ENCODE measurements around the gene CENPT. TPM values are rescaled to one million over a fixed set of nuclear protein-coding genes. Genes with fewer than 3 reads are reported as not detected.
A peak's percentile ranks its signal among the peaks of the same experiment; 100 is the strongest.

CENPT gene
- total and polyA plus RNA-seq, 2 of the 13 experiments (the other 11 are each of a cell fraction or from before 2014, with no cell fraction given) = 40.9 to 43.3 TPM

DNA sequence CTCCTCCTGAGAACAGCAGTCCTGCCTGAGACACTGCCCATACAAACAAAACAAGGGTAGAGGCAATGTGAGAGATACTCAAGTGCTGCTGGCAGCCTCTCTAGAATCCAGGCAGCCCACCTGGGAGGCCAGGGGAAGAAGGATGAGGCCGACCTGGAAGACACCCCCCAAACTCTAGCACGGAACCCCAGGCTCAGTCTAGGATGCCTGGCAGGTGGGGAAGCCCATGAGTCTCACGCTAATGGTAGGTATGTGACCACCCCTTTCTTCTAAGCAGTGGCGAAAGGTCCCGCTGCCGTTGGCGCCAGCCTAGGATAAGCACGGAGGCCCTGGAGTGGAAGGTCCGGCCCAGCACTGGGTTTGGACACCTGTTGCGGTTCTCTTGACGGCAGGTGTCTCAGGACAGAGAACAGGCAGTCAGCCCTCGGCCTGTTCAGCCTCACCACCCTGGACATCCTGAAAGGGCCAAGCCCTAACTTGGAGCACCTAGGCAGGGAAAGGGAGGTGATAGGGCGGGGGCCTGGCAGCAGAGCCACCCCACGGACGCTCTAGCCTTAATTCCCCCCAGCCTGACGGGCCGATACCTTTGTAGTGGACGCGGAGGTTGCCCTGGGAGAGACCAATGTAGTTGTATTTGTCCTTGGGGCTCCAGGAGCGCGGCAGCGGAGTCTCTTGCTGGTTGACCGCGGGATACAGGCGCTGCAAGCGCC is 41.6 kb downstream of the CENPT start (continued):
- TF ChIP-seq, protein P1, sequence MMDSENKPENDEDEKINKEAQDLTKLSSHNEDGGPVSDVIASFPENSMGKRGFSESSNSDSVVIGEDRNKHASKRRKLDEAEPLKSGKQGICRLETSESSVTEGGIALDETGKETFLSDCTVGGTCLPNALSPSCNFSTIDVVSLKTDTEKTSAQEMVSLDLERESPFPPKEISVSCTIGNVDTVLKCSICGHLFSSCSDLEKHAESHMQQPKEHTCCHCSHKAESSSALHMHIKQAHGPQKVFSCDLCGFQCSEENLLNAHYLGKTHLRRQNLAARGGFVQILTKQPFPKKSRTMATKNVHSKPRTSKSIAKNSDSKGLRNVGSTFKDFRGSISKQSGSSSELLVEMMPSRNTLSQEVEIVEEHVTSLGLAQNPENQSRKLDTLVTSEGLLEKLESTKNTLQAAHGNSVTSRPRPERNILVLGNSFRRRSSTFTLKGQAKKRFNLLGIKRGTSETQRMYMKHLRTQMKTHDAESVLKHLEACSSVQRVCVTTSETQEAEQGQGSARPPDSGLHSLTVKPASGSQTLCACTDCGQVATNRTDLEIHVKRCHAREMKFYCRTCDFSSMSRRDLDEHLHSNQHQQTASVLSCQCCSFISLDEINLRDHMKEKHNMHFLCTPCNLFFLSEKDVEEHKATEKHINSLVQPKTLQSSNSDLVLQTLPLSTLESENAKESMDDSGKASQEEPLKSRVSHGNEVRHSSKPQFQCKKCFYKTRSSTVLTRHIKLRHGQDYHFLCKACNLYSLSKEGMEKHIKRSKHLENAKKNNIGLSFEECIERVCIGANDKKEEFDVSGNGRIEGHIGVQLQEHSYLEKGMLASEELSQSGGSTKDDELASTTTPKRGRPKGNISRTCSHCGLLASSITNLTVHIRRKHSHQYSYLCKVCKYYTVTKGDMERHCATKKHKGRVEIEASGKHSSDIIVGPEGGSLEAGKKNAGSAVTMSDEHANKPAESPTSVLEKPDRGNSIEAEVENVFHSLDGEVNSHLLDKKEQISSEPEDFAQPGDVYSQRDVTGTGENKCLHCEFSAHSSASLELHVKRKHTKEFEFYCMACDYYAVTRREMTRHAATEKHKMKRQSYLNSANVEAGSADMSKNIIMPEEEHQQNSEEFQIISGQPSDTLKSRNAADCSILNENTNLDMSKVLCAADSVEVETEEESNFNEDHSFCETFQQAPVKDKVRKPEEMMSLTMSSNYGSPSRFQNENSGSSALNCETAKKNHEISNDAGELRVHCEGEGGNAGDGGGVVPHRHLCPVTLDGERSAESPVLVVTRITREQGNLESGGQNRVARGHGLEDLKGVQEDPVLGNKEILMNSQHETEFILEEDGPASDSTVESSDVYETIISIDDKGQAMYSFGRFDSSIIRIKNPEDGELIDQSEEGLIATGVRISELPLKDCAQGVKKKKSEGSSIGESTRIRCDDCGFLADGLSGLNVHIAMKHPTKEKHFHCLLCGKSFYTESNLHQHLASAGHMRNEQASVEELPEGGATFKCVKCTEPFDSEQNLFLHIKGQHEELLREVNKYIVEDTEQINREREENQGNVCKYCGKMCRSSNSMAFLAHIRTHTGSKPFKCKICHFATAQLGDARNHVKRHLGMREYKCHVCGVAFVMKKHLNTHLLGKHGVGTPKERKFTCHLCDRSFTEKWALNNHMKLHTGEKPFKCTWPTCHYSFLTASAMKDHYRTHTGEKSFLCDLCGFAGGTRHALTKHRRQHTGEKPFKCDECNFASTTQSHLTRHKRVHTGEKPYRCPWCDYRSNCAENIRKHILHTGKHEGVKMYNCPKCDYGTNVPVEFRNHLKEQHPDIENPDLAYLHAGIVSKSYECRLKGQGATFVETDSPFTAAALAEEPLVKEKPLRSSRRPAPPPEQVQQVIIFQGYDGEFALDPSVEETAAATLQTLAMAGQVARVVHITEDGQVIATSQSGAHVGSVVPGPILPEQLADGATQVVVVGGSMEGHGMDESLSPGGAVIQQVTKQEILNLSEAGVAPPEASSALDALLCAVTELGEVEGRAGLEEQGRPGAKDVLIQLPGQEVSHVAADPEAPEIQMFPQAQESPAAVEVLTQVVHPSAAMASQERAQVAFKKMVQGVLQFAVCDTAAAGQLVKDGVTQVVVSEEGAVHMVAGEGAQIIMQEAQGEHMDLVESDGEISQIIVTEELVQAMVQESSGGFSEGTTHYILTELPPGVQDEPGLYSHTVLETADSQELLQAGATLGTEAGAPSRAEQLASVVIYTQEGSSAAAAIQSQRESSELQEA (CRISPR knock-in tag; IDR thresholded peaks at IDR 0.05; ENCODE audit: not compliant biosample characterization) = peak; percentile 31
- peak; percentile 39; the same call in 1 of the 2 replicates for TF ChIP-seq ZNF3 (CRISPR knock-in tag; IDR thresholded peaks at IDR 0.05)
- TF ChIP-seq, protein P2, sequence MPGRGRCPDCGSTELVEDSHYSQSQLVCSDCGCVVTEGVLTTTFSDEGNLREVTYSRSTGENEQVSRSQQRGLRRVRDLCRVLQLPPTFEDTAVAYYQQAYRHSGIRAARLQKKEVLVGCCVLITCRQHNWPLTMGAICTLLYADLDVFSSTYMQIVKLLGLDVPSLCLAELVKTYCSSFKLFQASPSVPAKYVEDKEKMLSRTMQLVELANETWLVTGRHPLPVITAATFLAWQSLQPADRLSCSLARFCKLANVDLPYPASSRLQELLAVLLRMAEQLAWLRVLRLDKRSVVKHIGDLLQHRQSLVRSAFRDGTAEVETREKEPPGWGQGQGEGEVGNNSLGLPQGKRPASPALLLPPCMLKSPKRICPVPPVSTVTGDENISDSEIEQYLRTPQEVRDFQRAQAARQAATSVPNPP (CRISPR knock-in tag; IDR thresholded peaks at IDR 0.05) = no peak
- TF ChIP-seq GATAD2A (CRISPR knock-in tag; IDR thresholded peaks at IDR 0.05) = 0 out of 2 replicates have a peak, but pooled peaks have one; percentile 4
- TF ChIP-seq ZNF883 (CRISPR knock-in tag; IDR thresholded peaks at IDR 0.05; ENCODE audit: not compliant biosample characterization) = peak; percentile 71
- TF ChIP-seq ZNF598 (CRISPR knock-in tag; IDR thresholded peaks at IDR 0.05; ENCODE audit: borderline replicate concordance) = peak; percentile 77; the same call in 1 of the 2 replicates
- peak; percentile 40; the same call in 1 of the 2 replicates for TF ChIP-seq ZFP37 (CRISPR knock-in tag; IDR thresholded peaks at IDR 0.05; ENCODE audit: borderline replicate concordance)
- 0 out of 2 replicates have a peak, but pooled peaks have one; percentile 9 for TF ChIP-seq TBP (CRISPR knock-in tag; IDR thresholded peaks at IDR 0.05)
- peak; percentile 14; the same call in 1 of the 2 replicates for TF ChIP-seq ZNF619 (CRISPR knock-in tag; IDR thresholded peaks at IDR 0.05)
- no peak for TF ChIP-seq FOXA1 (IDR thresholded peaks at IDR 0.05)
- no peak for TF ChIP-seq FOXA1 (CRISPR knock-in tag; IDR thresholded peaks at IDR 0.05)
- TF ChIP-seq ZC3H13 (CRISPR knock-in tag; IDR thresholded peaks at IDR 0.05) = peak; percentile 62; the same call in 1 of the 2 replicates
- peak; percentile 34 for TF ChIP-seq ZNF781 (CRISPR knock-in tag; IDR thresholded peaks at IDR 0.05; ENCODE audit: borderline replicate concordance, not compliant biosample characterization)
- TF ChIP-seq NFE2L1 (CRISPR knock-in tag; IDR thresholded peaks at IDR 0.05; ENCODE audit: borderline replicate concordance) = 0 out of 2 replicates have a peak, but pooled peaks have one; percentile 36
- TF ChIP-seq ZBTB7A (CRISPR knock-in tag; IDR thresholded peaks at IDR 0.05) = peak; percentile 45; the same call in 1 of the 2 replicates
- no peak for TF ChIP-seq CEBPG (CRISPR knock-in tag; IDR thresholded peaks at IDR 0.05)
- peak; percentile 73; the same call in 1 of the 2 replicates for TF ChIP-seq NRL (CRISPR knock-in tag; IDR thresholded peaks at IDR 0.05; ENCODE audit: borderline replicate concordance)
- peak; percentile 23; the same call in 1 of the 2 replicates for TF ChIP-seq ZNF225 (CRISPR knock-in tag; IDR thresholded peaks at IDR 0.05)
- TF ChIP-seq ZNF788 (CRISPR knock-in tag; IDR thresholded peaks at IDR 0.05; ENCODE audit: borderline replicate concordance) = 0 out of 2 replicates have a peak, but pooled peaks have one; percentile 31
